Measurements from ENCODE around the gene DCAF11. TPM values are rescaled to one million over a fixed set of nuclear protein-coding genes. Genes with fewer than 3 reads are reported as not detected.

DCAF11 gene
- total RNA-seq, 1 experiment from 2014 or later, result 45.5 TPM

- no peak for DNase-seq (ENCODE audit: low spot score)
- Histone ChIP-seq H3K36me3 (ENCODE audit: insufficient read depth, low read length, poor library complexity, severe bottlenecking) (peaks cover 51% of the 10 kb centered on the region), H3K4me3 (ENCODE audit: low read depth, low read length, poor library complexity, severe bottlenecking) (no peak overlapping the region), H3K4me1 (ENCODE audit: insufficient read depth, low read length, poor library complexity, severe bottlenecking) (peaks cover 8% of the 10 kb centered on the region), H3K27ac (ENCODE audit: low read depth, low read length, poor library complexity, severe bottlenecking) (no peak overlapping the region), H3K27me3 (replicated peaks; ENCODE audit: insufficient read depth, low read depth, low read length, poor library complexity) (no peaks in the 10 kb centered on the region), H3K9me3 (ENCODE audit: low read depth, low read length, poor library complexity, severe bottlenecking) (no peaks in the 10 kb centered on the region)
- CTCF ChIA-PET, result interaction anchor here (2.6 kb wide), 1 partner anchor 102 kb away, joined by 17 read pairs; no protein-coding TSS in a partner anchor
- POLR2A ChIA-PET (ENCODE audit: low non-redundant PET), result interaction anchor here (0.7 to 1.2 kb wide), 2 partner anchors 95 to 251 kb away, joined by 4 to 12 read pairs; no protein-coding TSS in a partner anchor
- no TSS peak for BruUV-seq (replicated peaks)
- intact Hi-C loops (cut with micrococcal nuclease; ENCODE audit: unreplicated experiment), result no loop called here
- TF ChIP-seq EZH2 (IDR thresholded peaks at IDR 0.05; ENCODE audit: borderline replicate concordance, low read depth, low read length, poor library complexity, severe bottlenecking), result no peak
- no peak for TF ChIP-seq CTCF (conservative IDR thresholded peaks at IDR 0.05; ENCODE audit: low read depth, low read length)
Observed at GRCh38 chr14:24159777-24160498, 45.4 kb downstream of the DCAF11 start.

- peaks cover 8% of the 10 kb centered on the region for H3K4me1 ChIP-seq (ENCODE audit: insufficient read depth, low read length, poor library complexity, severe bottlenecking)
- H3K27ac ChIP-seq (ENCODE audit: low read depth, low read length, poor library complexity, severe bottlenecking), result no peak overlapping the region
- TF ChIP-seq CTCF (conservative IDR thresholded peaks at IDR 0.05; ENCODE audit: low read depth, low read length) (no peak), EZH2 (IDR thresholded peaks at IDR 0.05; ENCODE audit: borderline replicate concordance, low read depth, low read length, poor library complexity, severe bottlenecking) (no peak)
- DNase-seq (ENCODE audit: low spot score), result no peak
- POLR2A ChIA-PET (ENCODE audit: low non-redundant PET), result no interaction called here
- H3K27me3 ChIP-seq (replicated peaks; ENCODE audit: insufficient read depth, low read depth, low read length, poor library complexity), result no peaks in the 10 kb centered on the region
- intact Hi-C loops (cut with micrococcal nuclease; ENCODE audit: unreplicated experiment), result no loop called here
- H3K36me3 ChIP-seq (ENCODE audit: insufficient read depth, low read length, poor library complexity, severe bottlenecking), result peaks cover 46% of the 10 kb centered on the region
- CTCF ChIA-PET, result interaction anchor here (0.6 to 2.6 kb wide), 4 partner anchors 21 to 102 kb away, joined by 3 to 17 read pairs (median 5); partner anchors contain the start of genes DCAF11 and NRL
- no peaks in the 10 kb centered on the region for H3K9me3 ChIP-seq (ENCODE audit: low read depth, low read length, poor library complexity, severe bottlenecking)
- H3K4me3 ChIP-seq (ENCODE audit: low read depth, low read length, poor library complexity, severe bottlenecking), result no peak overlapping the region
- no TSS peak for BruUV-seq (replicated peaks)
Observed at GRCh38 chr14:24160499-24160849, 45.9 kb downstream of the DCAF11 start.

GRCh38 chr14:24160850-24161804 lies 46.5 kb downstream of the DCAF11 start, which contains the start of gene IRF9:
Gene IRF9, plus strand, starts transcription at chr14:24161265. Its CDS starts 880 bp downstream, at chr14:24162145.
- TF ChIP-seq EZH2 (IDR thresholded peaks at IDR 0.05; ENCODE audit: borderline replicate concordance, low read depth, low read length, poor library complexity, severe bottlenecking), result no peak
- peak; percentile 99 for TF ChIP-seq CTCF (conservative IDR thresholded peaks at IDR 0.05; ENCODE audit: low read depth, low read length)
- ChIA-PET CTCF (interaction anchor here (0.5 to 2.6 kb wide), 9 partner anchors 14 to 103 kb away, joined by 3 to 17 read pairs (median 3); partner anchors contain the start of genes DCAF11, NRL and PSME1), POLR2A (ENCODE audit: low non-redundant PET) (interaction anchor here (0.6 kb wide), 1 partner anchor 67 kb away, joined by 3 read pairs; the partner anchor contains the start of gene PCK2)
- intact Hi-C loops (cut with micrococcal nuclease; ENCODE audit: unreplicated experiment), result loop anchor here (1.0 kb wide), 3 partner anchors 14 to 149 kb away; partner anchors contain the start of gene RNF31
- DNase-seq (ENCODE audit: low spot score), result peak; percentile 95
- H3K27ac ChIP-seq (ENCODE audit: low read depth, low read length, poor library complexity, severe bottlenecking), result peak within 1 kb of the TSS; percentile 75
- peak within 1 kb of the TSS; percentile 51 for H3K4me3 ChIP-seq (ENCODE audit: low read depth, low read length, poor library complexity, severe bottlenecking)
- no peaks in the 10 kb centered on the region for H3K9me3 ChIP-seq (ENCODE audit: low read depth, low read length, poor library complexity, severe bottlenecking)
- peaks cover 8% of the 10 kb centered on the region for H3K4me1 ChIP-seq (ENCODE audit: insufficient read depth, low read length, poor library complexity, severe bottlenecking)
- H3K36me3 ChIP-seq (ENCODE audit: insufficient read depth, low read length, poor library complexity, severe bottlenecking), result peaks cover 40% of the 10 kb centered on the region
- no peaks in the 10 kb centered on the region for H3K27me3 ChIP-seq (replicated peaks; ENCODE audit: insufficient read depth, low read depth, low read length, poor library complexity)
- no TSS peak for BruUV-seq (replicated peaks)
